GM06990 (cell line): Measurements from ENCODE around the gene HDLBP.

Experiments
- DNase-seq: peaks from one replicate; pipeline ENCODE4 v3.0.0-alpha.2; 2011; ENCODE audit not compliant: insufficient read length; ENCODE audit errors: extremely low read depth
- H3K27me3 ChIP-seq: replicated peaks from 2 replicates; pipeline ENCODE4 v1.6.0; 2011; ENCODE audit warnings: low read length; ENCODE audit not compliant: control insufficient read depth, insufficient read depth
- H3K36me3 ChIP-seq: 2 replicates; pipeline ENCODE4 v1.5.1; 2011; ENCODE audit warnings: low read length; ENCODE audit not compliant: control insufficient read depth, insufficient read depth
- H3K4me3 ChIP-seq: replicated peaks from 2 replicates; pipeline ENCODE4 v1.5.1; 2011; ENCODE audit warnings: low read depth, mild to moderate bottlenecking, control low read depth, low read length
- TF ChIP-seq, protein P1 (sequence below): IDR thresholded peaks from 2 replicates; pipeline ENCODE4 v1.5.1; 2011; ENCODE audit warnings: low read length, control low read depth, mild to moderate bottlenecking, inconsistent platforms; ENCODE audit not compliant: insufficient read depth, poor library complexity, severe bottlenecking

Gene HDLBP

DNA sequence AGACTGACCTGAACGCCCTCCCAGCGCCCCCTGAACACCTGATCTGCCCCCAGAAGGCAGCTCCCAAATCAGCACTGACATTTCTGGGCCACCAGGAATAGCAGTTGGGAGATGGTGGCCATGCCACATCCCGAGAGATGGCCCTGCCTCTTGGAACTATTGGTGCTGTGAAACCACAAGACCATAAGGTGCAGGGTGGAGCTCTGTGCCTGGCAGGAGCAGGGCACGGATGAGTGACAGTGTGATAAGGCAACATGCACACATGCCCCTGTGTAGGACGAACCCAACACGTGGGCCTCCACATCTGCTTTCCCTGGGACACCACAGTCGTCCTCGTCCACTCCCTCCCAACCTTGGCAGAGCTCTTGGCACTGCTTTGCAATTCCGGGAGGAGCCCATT, 100.1 kb downstream of the HDLBP start:
- Histone ChIP-seq H3K4me3 (no peak overlapping the region), H3K36me3 (no peaks in the 10 kb centered on the region), H3K27me3 (no peaks in the 10 kb centered on the region)
- TF ChIP-seq, protein P1, sequence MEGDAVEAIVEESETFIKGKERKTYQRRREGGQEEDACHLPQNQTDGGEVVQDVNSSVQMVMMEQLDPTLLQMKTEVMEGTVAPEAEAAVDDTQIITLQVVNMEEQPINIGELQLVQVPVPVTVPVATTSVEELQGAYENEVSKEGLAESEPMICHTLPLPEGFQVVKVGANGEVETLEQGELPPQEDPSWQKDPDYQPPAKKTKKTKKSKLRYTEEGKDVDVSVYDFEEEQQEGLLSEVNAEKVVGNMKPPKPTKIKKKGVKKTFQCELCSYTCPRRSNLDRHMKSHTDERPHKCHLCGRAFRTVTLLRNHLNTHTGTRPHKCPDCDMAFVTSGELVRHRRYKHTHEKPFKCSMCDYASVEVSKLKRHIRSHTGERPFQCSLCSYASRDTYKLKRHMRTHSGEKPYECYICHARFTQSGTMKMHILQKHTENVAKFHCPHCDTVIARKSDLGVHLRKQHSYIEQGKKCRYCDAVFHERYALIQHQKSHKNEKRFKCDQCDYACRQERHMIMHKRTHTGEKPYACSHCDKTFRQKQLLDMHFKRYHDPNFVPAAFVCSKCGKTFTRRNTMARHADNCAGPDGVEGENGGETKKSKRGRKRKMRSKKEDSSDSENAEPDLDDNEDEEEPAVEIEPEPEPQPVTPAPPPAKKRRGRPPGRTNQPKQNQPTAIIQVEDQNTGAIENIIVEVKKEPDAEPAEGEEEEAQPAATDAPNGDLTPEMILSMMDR, result no peak
- DNase-seq, result no peak

DNA sequence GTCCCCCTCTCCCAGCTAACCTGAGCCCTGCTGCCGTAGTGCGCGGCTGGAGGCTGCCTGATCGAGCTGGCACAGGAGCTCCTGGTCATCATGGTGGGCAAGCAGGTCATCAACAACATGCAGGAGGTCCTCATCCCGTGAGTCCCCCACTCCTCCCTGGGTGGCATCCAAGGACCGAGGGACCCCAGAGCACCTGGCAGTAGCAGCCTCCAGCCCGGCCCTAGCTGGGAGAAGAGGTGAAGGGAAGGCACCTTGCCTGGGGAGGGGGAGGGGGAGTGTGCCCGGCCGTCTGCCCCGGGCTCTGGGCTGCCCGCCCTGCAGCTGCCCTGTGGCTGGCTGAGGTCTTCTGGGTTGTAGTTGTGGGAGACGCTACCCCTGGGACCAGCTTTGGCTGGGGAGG, 100.7 kb downstream of the HDLBP start:
- Histone ChIP-seq H3K4me3 (no peak overlapping the region), H3K36me3 (no peaks in the 10 kb centered on the region), H3K27me3 (no peaks in the 10 kb centered on the region)
- TF ChIP-seq, protein P1, result no peak
- DNase-seq, result no peak

DNA sequence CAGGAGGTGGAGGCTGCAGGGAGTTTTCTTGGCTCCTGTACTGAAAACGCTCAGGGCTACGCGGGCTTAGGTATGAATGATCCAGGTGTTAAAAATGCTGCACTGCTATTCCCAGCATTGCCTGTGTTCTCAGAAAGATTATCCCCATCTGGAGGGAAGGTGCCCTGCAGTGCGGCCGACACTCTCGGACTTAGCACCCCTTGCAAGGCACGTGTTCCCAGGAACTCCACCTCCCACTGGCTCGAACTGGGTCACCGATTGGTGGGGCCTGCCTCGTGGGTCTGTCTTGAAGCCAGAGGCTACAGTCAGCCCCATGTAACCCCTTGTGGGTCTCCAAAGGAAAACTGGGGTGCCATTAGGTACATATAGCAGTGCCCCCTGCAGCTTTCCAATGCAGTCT, 101.3 kb downstream of the HDLBP start:
- H3K27me3 ChIP-seq, result no peaks in the 10 kb centered on the region
- TF ChIP-seq, protein P1, result no peak
- no peaks in the 10 kb centered on the region for H3K36me3 ChIP-seq
- no peak overlapping the region for H3K4me3 ChIP-seq
- no peak for DNase-seq

DNA sequence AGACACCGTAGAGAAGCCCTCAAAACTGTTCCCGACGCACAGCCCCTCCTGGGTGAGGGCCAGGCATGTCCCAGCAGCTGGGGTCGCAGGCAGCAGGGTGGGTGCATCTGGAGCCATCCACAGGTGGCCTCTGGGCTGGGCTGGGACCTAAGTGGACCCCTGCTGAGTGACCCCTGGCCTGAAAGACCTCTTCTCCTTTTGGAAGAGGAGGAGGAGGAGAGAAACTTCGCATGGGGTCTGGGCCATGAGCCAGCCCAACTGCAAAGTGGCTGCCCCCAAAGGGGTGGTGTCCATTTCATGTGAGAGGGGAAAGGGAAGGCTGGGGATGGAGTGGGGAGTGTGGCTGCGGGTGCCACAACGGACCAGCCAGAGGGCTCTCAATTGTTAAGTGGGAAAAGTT, 101.9 kb downstream of the HDLBP start:
- Histone ChIP-seq H3K36me3 (no peaks in the 10 kb centered on the region), H3K27me3 (no peaks in the 10 kb centered on the region), H3K4me3 (no peak overlapping the region)
- DNase-seq, result no peak
- TF ChIP-seq, protein P1, result no peak

DNA sequence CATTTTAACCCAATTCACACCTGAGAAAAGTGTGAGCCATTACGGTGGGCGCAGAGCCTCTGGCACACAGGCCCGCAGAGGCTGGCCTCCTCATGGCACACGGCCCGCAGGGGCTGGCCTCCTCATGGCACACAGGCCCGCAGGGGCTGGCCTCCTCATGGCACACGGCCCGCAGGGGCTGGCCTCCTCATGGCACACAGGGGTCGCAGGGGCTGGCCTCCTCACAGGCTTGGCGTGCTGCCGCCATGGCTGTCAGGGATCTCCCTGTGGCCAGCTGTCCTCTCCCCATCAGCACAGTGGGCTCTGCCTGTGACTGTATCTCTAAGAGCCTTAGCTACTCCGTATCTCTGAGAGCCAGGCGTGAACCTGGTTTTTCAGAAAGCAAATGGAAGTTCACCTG, 102.4 kb downstream of the HDLBP start:
- TF ChIP-seq, protein P1, result no peak
- Histone ChIP-seq H3K27me3 (no peaks in the 10 kb centered on the region), H3K36me3 (no peaks in the 10 kb centered on the region), H3K4me3 (no peak overlapping the region)
- no peak for DNase-seq

DNA sequence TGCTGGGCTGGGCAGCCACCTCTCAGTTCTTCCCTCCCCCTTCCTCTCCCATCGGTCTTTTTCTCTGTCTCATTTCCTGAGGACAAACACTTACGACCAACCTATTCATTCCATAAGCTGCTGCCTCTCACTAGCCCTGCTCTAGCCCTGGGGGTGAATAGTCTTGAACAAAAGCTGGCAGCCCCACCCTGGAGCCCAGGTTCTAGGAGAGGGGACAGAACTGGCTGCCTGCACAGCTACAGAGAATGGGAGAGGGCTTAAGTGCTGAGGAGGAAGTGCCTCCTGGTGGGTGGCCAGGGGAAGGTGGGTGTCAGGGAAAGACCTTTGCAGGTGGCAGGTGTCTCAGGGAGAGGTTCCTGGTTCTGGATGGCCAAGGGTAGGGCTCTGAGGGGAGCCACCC, 104.2 kb downstream of the HDLBP start:
- no peak for DNase-seq
- TF ChIP-seq, protein P1, result no peak
- Histone ChIP-seq H3K27me3 (no peaks in the 10 kb centered on the region), H3K36me3 (no peaks in the 10 kb centered on the region), H3K4me3 (no peak overlapping the region)
